ENCODE measurements around the gene SLC16A6.

DNA sequence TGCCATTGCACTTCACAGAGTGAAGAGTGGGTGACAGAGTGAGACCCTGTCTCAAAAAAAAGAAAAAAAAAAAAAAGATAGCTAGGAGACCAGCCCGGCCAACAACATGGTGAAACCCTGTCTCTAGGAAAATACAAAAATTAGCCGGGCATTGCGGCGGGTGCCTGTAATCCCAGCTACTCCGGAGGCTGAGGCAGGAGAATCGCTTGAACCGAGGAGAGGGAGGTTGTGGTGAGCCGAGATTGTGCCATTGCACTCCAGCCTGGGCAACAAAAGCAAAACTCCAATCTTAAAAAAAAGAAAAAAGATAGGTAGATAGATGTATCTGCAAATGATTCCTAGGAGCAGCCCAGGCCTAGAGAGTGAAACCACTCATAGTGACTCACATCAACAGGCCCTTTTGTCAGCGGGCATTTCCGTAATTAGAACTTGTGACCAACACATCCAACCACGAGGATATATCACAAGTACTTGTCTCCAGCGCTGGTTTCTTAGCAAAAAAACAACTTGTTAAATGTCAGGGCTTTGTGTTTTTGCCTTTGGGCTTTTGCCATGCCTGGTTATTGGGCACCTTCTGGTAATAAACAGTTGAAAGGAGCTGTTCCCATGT lies 56.1 kb downstream of the SLC16A6 start:
- TF ChIP-seq POLR2AphosphoS5 (IDR thresholded peaks at IDR 0.05) (peak in 1 of 2 donors; percentile 37), EP300 (IDR thresholded peaks at IDR 0.05) (peak in 1 of 4 donors; percentile 37)
